GM21447 (cell line): ENCODE results near the gene INMT.
A peak's percentile ranks its signal among the peaks of the same experiment; 100 is the strongest.

ENCODE experiments used
- ATAC-seq: cut with Tn5 transposase; IDR thresholded peaks from one replicate; pipeline ENCODE4 v1.9.1; 2021; ENCODE audit not compliant: unreplicated experiment

The INMT gene

GRCh38 chr7:30727061-30727945 is 24.6 kb upstream of the INMT start:
- peak; percentile 57 for ATAC-seq

DNA sequence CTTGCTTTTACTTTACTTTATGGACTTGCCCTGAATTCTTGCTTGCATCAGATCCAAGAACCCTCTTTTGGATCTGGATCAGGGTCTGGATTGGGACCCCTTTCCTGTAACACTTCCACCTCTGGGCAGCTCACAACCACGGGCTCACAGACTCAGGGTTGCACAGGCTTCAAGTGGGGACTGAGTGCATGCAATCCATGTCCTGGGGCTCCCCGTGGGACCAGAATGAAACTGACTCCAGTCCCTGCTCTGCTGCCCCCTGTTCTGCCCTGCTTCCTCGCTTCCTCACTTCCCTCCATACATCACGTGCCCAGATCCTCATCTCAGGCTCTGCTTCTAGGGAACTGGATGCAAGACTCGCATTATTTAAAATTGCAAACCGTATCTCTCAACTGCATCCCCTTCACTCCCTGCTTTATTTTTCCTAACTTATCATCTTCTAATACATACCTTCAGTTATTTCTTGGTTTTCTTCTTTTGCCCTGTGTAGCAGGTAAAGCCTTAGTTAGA is 23.3 kb upstream of the INMT start:
- ATAC-seq, result no peak

GRCh38 chr7:30729642-30730041 is 22.3 kb upstream of the INMT start:
- no peak for ATAC-seq

DNA sequence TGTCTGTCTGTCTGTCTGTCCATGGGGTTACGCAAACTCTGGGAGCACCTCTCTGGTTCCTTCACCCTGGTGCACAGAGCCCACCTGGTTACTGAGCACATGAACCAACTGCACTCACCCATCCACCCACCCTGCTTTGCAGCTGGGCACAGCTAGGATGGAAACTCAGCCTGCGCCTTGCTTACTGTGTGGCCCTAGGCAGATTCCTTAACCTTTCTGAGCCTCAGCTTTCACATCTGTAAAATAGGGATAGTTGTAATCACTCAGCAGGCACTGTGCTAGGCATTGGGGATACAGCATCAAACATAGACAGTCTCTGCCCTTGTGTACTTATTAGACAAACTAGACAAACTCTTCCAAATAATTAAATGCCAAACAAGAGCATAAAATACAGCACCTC is 21.8 kb upstream of the INMT start:
- no peak for ATAC-seq

DNA sequence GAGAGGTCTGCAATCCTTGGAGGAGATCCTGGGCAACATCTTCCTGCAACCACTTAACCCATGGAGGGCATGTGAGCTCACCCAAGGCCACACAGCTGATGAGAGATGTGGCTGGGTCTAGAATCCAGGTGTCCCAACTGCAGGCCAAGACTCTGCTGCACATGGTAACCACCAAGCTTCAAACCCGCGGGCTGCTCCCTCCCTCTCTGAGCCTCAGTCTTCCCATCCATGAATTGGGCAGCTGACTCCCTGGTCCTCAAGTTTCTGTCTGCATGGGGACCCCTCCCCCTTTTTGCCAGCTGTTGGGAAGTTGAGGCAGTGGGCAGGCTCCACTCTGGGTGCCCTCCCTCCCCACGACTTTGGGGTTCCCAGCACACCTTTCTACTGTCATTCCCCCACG is 20.9 kb upstream of the INMT start:
- no peak for ATAC-seq

DNA sequence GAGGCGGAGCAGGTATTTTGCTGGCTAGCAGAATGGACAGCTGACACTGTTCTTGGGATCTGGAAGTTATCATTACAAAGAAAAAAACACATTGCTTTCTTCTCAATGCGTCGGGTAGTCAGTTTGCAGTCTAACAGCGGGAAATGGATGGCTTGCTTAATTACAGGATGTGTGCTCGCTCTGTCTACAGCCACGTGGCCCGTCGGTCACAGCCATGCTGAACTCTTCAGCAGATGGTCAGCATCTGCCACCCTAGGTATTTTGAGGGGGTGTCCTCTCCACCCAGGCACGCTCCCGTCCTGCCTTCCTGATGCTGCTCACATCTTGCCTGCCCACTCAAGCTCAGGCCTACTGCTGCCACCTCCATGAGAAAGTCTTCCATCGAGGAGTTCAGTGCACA is 20.4 kb upstream of the INMT start:
- ATAC-seq, result no peak

GRCh38 chr7:30732606-30733005 is 19.3 kb upstream of the INMT start:
- no peak for ATAC-seq

GRCh38 chr7:30733216-30733615 is 18.7 kb upstream of the INMT start:
- ATAC-seq, result no peak

DNA sequence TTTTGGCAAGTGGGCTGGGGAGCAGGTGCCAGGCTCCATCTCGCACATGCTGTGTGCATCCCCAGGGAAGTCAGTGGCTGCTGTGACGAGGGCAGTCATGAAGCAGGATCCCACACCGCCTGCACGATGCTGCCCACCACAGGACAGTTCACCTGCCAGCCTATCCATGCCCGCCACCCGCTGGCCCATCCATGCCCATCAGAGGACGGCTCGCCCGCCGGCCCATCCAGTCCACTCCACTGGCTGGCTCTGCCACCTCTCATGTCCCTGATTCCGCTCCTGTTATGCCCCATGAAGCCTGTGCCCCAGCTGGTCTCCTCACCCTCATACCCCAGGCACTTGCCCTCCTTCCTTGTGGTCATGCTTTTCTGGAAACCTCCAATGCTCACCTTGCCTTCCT is 18.2 kb upstream of the INMT start:
- ATAC-seq, result no peak

DNA sequence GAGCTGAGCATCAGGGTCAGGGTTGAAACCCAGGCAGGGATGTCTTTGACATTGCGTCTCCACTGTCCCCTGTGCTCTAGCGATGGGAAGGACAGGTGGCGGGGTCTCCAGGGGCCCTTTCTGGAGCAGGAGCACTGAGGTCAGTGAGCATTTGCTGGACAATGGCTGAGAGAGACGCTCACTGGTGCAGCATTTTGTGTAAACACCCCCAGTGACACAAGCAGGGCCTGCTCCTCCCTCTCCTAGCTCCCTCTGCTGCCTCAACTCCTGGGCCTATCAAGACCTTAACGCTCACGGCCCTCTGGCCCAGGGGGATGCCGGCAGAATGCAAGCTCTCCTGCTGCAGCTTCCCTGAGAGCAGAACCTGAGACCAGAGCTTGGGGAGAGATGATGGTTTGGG is 17.4 kb upstream of the INMT start:
- no peak for ATAC-seq

- no peak for ATAC-seq
Observed at GRCh38 chr7:30735631-30736030, 16.3 kb upstream of the INMT start.

GRCh38 chr7:30736291-30736690 is 15.6 kb upstream of the INMT start:
- no peak for ATAC-seq

DNA sequence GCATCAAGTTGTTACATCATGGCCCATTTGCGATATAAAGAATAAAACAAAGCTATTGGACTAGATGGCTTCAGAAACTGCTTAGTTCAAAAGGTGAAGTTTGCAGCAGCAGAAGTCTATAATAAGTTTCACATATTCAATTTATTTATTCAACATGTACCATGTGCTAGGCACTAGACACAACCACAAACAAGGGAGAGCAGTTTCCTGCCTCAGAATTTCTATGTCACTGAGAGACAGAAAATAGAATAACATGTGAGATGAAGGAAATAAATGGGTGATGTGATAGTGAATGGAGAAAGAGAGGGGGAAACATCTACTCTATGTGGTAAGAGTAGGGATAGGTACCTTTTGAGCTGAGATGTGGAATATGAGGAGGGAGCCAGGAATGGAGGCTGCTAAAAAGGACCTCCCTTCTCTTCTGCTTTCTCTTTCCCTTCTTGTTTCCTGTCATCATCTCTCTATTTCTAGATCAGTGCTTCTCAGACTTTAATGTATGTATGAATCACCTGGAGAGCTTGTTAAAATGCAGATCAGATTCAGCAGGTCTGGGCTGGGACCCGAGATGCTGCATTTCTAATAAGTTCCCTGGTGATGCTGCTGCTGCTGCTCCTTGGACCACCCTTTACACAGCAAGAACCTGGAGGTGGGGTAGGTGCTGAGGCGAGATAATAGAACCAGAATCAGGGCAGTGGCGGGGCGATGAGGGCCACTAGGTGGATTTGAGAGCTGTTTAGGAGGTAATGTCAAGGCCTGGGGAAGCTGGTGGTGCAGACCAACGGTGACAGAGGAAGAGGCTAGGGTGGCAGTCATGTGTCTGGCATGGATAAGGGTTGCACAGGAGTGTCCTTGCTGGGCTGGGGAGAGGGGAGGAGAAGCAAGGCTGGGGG is 13.7 kb upstream of the INMT start:
- ATAC-seq, result no peak

- ATAC-seq, result no peak
Observed at GRCh38 chr7:30739691-30740090, 12.2 kb upstream of the INMT start.

DNA sequence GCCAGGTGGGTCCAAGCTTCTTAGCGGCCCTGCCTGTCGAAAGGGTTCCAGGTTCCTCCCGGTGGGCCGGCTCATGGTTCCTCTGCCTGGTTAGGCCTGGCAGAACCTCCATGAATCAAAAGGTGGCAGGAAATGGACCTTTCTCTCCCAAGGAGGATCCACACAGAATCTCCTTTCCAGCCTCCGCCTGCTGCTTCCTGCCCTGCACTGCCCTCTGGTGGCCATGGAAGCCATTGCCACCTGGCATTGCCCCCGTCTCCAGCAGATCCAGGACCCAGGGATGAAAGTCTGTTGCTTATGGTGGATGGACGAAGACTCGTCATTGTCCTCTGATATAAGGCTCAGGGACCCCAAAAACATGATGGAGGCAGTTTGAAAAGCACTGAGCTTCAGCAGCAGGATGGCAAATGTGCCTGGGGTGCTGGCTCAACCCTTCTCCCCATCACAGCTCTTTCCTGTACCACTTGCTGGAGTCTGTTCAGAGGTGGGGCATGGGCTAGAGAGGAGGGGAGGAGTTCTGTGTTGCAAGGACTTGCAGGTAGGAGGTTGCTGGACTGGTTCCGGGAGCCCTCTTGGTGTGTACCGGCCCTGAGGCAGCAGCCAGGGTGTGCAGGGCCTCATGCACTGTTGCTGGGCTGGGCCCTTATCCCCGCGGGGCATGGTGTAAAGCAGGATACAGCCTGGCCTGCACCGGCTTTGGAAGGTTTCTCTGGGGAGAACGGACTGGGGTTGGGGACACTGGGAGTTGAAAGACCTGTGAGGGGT is 11.3 kb upstream of the INMT start:
- no peak for ATAC-seq

DNA sequence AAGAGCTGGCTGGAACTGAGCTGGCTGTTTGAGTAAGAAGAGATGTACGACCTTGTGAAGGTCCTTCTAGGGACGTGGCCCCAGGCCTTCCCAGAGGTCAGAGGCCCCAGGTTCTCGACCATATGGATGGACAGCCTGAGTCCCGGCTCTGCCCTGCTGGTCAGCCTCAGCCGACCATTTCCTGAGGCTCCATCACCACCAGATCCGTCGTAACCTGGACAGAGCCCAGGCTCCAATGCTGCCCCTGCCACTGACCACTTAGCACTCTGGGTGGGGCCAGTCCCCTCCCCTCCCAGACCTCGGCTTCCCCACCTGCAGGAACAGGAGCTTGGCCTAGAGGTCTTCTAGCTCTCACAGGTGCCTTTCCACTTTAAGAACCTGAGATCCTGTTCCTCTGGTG is 10.6 kb upstream of the INMT start:
- ATAC-seq, result no peak

GRCh38 chr7:30743371-30744074 is 8.4 kb upstream of the INMT start:
- ATAC-seq, result no peak

DNA sequence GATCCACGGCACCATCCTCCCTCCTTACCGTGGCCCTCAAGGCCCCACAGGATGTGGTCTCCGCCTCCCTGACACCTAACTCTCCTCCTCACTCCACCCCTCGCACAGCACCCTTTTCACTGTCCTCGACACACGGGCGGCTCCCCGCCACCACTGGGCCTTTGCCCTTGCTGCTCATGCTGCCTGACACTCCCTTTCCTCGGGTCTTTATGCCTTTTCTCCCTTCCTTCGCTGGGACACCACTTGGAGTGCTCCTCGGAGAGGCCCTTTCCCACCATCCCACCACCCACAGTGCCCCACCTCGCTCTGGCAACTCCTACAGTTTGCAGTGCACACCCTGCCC is 7.9 kb upstream of the INMT start:
- no peak for ATAC-seq

DNA sequence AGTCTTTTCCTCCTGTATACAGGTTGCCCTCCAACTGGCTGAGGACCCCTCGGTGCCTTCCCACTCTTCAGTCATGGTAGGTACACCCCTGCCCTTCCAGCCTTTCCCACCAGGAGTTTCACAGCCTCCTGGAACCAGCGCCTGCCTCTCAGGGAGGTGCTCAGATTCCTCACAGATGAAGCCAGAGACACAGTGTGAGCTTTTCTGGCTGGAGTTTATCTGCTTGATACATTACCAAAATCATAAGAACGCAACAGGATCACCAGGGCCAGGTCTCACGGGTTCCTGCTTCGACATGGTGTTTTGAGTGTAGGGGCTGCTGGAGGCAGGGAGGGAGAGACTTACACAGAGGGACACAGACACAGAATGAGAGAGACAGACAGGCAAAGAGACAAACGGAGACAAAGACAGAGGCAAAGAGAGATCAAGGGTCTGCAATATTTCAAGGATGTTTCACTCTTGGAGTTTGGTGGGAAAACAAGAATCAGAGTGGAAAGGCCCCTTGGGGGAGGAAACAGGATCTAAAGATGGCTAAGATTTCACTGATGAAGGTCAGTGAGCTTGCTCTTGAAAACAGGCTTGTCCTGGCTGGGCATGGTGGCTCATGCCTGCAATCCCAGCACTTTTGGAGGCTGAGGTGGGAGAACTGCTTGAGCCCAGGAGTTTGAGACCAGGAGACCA is 6.5 kb upstream of the INMT start:
- no peak for ATAC-seq

DNA sequence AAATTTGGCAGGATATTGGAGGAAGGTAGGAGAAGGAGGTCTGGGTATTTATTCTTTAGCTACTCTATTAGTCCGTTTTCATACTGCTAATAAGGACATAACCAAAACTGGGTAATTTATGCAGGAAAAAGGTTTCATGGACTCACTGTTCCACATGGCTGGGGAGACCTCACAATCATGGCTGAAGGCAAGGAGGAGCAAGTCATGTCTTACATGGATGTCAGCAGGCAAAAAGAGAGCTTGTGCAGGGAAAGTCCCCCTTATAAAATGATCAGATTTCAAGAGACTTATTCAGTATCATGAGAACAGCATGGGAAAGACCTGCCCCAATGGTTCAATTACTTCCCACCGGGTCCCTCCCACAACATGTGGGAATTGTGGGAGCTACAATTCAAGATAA is 1.9 kb upstream of the INMT start:
- ATAC-seq, result no peak
